Choroid plexus epithelial cell (primary cell): ENCODE data around the gene ARL13A.

ENCODE experiments used
- DNase-seq: peaks from one replicate; pipeline ENCODE4 v3.0.0-alpha.2; 2010; ENCODE audit warnings: low read depth
- H3K4me3 ChIP-seq: 2 replicates; pipeline ENCODE4 v1.5.1; 2011; ENCODE audit warnings: low read depth, mild to moderate bottlenecking, control low read depth, low read length, moderate library complexity
- TF ChIP-seq, protein P1 (sequence below): conservative IDR thresholded peaks from 2 replicates; pipeline ENCODE4 v1.5.1; 2011; ENCODE audit warnings: low read depth, mild to moderate bottlenecking, control low read depth, inconsistent platforms, low read length, moderate library complexity

Gene ARL13A

GRCh38 chrX:100969408-100969807, at the start of gene ARL13A:
Gene ARL13A (plus strand): TSS chrX:100969708. CDS start chrX:100973690, 3,982 bp downstream.
- TF ChIP-seq, protein P1, sequence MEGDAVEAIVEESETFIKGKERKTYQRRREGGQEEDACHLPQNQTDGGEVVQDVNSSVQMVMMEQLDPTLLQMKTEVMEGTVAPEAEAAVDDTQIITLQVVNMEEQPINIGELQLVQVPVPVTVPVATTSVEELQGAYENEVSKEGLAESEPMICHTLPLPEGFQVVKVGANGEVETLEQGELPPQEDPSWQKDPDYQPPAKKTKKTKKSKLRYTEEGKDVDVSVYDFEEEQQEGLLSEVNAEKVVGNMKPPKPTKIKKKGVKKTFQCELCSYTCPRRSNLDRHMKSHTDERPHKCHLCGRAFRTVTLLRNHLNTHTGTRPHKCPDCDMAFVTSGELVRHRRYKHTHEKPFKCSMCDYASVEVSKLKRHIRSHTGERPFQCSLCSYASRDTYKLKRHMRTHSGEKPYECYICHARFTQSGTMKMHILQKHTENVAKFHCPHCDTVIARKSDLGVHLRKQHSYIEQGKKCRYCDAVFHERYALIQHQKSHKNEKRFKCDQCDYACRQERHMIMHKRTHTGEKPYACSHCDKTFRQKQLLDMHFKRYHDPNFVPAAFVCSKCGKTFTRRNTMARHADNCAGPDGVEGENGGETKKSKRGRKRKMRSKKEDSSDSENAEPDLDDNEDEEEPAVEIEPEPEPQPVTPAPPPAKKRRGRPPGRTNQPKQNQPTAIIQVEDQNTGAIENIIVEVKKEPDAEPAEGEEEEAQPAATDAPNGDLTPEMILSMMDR: no peak
- no peak within 1 kb of the TSS for H3K4me3 ChIP-seq
- no peak for DNase-seq

DNA sequence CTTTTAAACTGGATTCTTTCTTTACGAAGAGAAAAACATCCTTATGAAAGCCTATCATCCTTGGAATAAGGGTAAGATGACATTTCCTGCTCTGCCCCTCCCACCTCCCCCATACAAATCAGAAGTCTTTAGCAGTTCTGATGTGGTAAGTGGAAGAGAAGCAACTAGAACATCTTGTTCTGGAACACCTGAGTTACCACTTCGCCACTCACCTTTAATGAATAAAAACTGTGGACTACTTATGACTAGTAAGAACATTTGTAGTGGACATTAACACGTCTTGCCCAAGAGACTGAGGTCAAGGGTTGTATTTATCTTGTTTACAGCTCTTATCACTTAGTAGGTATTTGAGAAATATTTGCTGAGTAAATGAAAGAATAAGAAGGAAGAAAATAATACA, 45.1 kb upstream of the ARL13A start:
- DNase-seq: no peak
- no peak overlapping the region for H3K4me3 ChIP-seq
- TF ChIP-seq, protein P1: no peak

DNA sequence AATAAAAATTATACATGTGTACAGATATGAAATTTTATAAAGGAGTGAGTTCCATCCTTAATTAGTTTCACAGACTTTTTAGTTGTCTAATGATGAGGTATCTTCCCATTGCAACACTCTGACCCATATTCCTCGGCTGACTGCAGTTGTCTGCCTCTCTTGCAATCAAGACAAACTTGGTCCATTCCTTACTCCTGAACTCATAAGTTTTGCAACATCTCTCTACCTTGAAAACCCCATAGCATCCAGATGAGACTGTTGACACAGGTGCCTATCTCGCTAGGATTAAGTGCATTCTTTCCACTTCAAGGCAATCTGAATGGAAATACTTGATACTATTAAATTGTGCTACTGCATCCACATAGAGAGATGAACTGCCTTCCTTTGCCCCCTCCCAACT, 43.1 kb upstream of the ARL13A start:
- TF ChIP-seq, protein P1: no peak
- H3K4me3 ChIP-seq: no peak overlapping the region
- DNase-seq: no peak

DNA sequence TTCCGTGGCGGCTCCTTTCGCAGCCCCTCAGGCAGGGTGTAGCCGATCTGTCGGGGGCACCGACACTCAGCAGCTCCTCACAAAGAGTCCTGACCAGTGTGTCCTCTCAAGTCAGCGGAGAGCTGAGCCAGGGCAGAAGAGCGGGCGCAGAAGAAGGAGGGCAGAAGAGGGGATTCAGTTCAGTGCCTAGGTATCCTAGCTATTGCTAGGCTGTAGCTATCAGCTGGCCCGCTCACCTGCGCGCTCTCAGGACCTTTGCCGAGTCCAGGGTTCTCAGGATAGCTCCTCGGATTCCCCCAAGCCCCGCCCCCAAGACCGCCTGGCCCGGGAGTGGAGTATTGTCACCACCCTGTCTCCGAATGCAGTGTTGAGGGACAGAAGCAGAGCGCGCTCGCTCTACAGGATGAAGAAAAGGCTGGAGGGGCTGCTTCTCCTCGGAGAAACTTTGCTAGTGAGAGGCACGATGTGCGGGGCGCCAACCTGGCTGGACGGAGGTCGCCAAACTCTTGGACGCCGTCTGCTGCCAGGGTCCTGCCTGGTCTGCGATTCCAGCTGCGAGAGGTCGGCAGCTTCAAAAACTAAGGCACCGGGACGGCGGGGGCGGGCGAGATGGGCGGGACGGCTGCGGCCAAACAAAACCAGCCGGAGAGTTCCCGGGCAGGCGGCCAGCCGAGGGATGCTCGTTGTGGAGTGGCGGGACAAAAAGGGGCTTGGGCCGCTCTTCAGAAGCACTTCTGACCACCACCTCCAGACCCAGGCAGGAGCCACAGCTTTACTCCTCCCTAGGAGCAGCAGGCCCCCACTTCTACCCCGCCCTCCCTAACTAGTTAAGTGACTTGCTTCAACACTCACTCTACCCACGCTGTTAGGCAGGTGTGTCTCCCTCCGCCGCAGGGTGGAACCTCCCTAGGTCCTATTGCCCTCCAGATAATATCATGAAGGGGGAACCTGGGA, 40.6 kb upstream of the ARL13A start, which contains the start of gene XKRX:
TSS of gene XKRX (minus strand) at position 258 of the 954 bp plus-strand sequence. CDS start 613 bp downstream, outside the sequence.
- no peak for DNase-seq

DNA sequence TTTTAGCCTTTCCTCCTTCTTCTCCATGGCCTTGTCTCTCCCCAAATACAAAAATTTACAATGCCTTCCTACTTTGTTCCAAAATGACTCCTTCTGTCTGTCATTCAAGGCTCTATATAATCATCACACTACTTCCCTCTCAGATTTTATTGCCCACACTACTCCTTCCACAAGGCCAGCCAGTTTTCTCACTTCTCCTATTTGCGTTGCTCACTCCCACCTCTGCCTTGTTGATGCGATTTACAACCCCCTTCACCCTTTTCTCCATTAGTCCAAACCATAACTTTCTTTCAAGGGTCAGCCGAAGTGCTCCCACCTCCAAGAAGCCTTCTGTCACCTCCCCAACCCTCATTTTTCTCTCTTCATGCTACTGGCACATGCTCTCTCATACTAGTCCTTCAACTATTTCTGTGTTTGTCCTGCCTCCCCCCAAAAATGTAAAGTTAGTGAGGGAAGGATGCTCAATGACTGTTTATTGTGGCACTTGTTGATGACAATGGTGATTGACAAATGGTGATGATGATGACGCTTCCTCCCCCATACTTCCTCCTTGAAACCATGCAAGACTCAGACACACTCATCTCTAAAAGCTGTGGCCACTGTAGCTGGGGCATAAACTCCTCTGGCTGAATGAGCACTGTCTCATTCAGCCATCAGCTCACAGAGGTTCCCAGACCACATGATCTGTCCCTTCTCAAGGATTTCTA, 38.1 kb upstream of the ARL13A start:
- TF ChIP-seq, protein P1: no peak
- no peak for DNase-seq

More for the DNA sequence above, 40.6 kb upstream of the ARL13A start, which contains the start of gene XKRX:
- TF ChIP-seq, protein P1: no peak
- H3K4me3 ChIP-seq: peak within 1 kb of the TSS; percentile 51

GRCh38 chrX:100931925-100932285, 37.6 kb upstream of the ARL13A start:
- TF ChIP-seq, protein P1: no peak
- H3K4me3 ChIP-seq: no peak overlapping the region
- DNase-seq: no peak

More for the DNA sequence above, 38.1 kb upstream of the ARL13A start:
- no peak overlapping the region for H3K4me3 ChIP-seq
